ENCODE data around the gene TOMM20. TPM values are rescaled to one million over a fixed set of nuclear protein-coding genes. Genes with fewer than 3 reads are reported as not detected.
"Not testable (repeated sequence)": the region's sequence is repeated elsewhere in the genome, so short reads cannot be mapped to it uniquely, and the experiment has no call there.

TOMM20 gene
- total and polyA plus RNA-seq, 2 experiments from 2014 or later: 75.7 to 103 TPM

DNA sequence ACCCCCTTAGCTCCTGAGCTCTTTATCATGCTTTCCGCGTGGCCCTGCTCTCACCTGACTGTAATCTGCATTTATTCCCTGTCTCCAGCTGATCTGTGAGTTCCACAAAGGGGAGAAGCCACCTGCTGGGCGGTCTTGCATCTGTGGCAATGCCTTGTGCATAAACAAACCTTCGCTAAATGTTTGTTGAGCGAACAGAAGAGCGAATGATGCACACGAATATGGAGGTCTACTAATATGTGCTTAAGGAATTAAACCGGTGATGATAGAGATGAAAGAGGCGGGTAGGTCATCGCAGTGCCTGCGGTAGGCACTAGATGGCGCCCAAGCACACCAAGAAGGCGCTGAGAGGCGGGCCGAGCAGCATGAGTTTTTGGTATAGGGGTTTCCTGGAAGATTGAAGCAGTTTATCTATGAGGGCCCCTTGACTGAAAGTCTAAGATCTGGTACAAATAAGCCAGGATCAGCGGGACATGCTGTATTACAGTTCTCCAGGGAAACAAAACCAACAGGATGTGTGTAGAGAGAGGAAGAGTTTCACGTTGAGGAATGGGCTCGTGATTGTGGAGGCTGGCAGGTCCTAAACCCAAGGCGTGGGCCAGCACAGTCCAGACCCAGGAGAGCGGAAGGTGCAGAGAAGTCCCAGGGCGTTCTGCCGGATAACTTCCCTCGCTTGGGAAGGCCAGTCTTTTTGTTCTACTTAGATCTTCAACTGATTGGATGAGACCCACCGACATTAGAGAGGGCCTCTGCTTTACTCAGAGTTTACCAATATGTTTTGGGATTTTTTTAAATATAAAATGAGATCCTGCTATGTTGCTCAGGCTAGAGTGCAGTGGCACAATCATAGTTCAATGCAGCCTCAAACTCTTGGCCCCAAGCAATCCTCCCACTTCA is 34.7 kb downstream of the TOMM20 start:
- H2AFZ ChIP-seq: peak overlapping the region; percentile 67

DNA sequence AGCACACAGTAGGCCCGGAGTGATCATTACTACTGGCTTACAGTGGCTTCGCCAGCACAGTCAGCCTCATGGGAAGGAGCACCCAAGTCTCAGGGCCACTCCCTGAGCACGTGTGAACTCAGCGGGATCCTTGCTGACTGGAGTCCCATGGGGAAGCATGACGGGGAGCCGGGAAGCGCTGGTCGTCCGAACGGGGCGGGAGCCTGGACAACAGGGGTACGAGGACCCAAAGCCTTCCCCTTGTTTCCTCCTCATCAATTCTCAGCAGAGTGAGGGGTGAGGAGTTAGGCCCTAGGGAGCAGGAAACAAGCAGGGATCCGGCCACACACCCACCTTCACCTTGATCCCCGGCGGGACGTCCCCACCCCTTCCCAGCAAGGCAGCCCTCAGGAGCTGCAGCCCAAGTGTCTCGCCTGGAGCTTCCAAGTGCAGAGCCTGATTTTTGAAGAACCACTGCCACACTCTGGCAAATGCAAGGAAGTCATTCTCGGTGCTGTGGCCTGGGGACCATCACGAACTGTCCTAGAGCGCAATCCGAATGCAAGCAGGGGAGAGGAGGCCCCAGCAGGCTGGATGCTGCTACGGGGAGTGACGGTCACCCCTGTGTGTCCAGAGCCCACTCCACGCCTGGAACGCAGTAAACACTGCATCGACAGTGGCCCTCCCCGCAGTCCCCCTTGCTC is 35.5 kb downstream of the TOMM20 start:
- Histone ChIP-seq H3K27ac (no peak overlapping the region), H3K4me1 (ENCODE audit: insufficient read depth) (peaks cover 8% of the 10 kb centered on the region), H3K4me3 (peak overlapping the region; percentile 60), H3K27me3 (replicated peaks; ENCODE audit: insufficient read depth) (no peaks in the 10 kb centered on the region), H2AFZ (peak overlapping the region; percentile 67), H3K9ac (peak overlapping the region; percentile 37), H3K9me3 (ENCODE audit: low read depth) (no peaks in the 10 kb centered on the region), H3K79me2 (ENCODE audit: insufficient read depth) (no peaks in the 10 kb centered on the region), H3K9me2 (ENCODE audit: insufficient read depth) (no peaks in the 10 kb centered on the region), H3K4me2 (ENCODE audit: unreplicated experiment) (peak overlapping the region; percentile 88), H3F3A (ENCODE audit: insufficient read depth) (no peaks in the 10 kb centered on the region), H3K36me3 (ENCODE audit: low read depth) (no peaks in the 10 kb centered on the region), H4K20me1 (ENCODE audit: insufficient read depth) (no peaks in the 10 kb centered on the region)
- TF ChIP-seq EZH2 (IDR thresholded peaks at IDR 0.05; ENCODE audit: insufficient read depth, poor library complexity, severe bottlenecking) (no peak), EZH2phosphoT487 (IDR thresholded peaks at IDR 0.05; ENCODE audit: insufficient read depth, low read depth) (no peak)
- WGBS, 2 experiments (ENCODE audit: low coverage in 1 of 2, low lambda C conversion rate in 2 of 2, missing lambda C conversion rate in 2 of 2): 28 to 30% methylated on average over 27 of the region's 27 CpGs
- DNase-seq: peak; percentile 78
- in situ Hi-C loops (cut with MboI): no loop called here

More for the DNA sequence above, 34.7 kb downstream of the TOMM20 start:
- no peaks in the 10 kb centered on the region for H3K36me3 ChIP-seq (ENCODE audit: low read depth)
- H3K9me2 ChIP-seq (ENCODE audit: insufficient read depth): no peaks in the 10 kb centered on the region
- H4K20me1 ChIP-seq (ENCODE audit: insufficient read depth): no peaks in the 10 kb centered on the region
- peak overlapping the region; percentile 60 for H3K4me3 ChIP-seq
- no peaks in the 10 kb centered on the region for H3K9me3 ChIP-seq (ENCODE audit: low read depth)
- peak overlapping the region; percentile 88 for H3K4me2 ChIP-seq (ENCODE audit: unreplicated experiment)
- H3K27me3 ChIP-seq (replicated peaks; ENCODE audit: insufficient read depth): no peaks in the 10 kb centered on the region
- in situ Hi-C loops (cut with MboI): no loop called here
- no peaks in the 10 kb centered on the region for H3F3A ChIP-seq (ENCODE audit: insufficient read depth)
- TF ChIP-seq EZH2 (IDR thresholded peaks at IDR 0.05; ENCODE audit: insufficient read depth, poor library complexity, severe bottlenecking) (no peak), EZH2phosphoT487 (IDR thresholded peaks at IDR 0.05; ENCODE audit: insufficient read depth, low read depth) (no peak)
- WGBS, 2 experiments (ENCODE audit: low coverage in 1 of 2, low lambda C conversion rate in 2 of 2, missing lambda C conversion rate in 2 of 2): 18 to 22% methylated on average over 24 of the region's 24 CpGs
- H3K27ac ChIP-seq: no peak overlapping the region
- DNase-seq: peak; percentile 82
- peak overlapping the region; percentile 37 for H3K9ac ChIP-seq
- no peaks in the 10 kb centered on the region for H3K79me2 ChIP-seq (ENCODE audit: insufficient read depth)
- peaks cover 8% of the 10 kb centered on the region for H3K4me1 ChIP-seq (ENCODE audit: insufficient read depth)

DNA sequence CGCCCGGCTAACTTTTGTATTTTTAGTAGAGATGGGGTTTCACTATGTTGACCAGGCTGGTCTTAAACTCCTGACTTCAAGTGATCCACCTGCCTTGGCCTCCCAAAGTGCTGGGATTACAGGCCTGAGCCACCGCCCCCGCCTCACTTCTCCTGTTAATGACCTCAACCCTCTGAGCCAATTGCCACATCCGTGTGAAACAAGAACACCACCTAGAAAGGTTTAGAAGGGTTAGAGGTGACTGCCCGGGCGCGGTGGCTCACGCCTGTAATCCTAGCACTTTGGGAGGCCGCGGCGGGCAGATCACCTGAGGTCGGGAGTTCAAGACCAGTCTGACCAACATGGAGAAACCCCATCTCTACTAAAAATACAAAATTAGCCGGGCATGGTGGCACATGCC is 36.2 kb downstream of the TOMM20 start:
- H4K20me1 ChIP-seq (ENCODE audit: insufficient read depth); H3F3A ChIP-seq (ENCODE audit: insufficient read depth); H3K79me2 ChIP-seq (ENCODE audit: insufficient read depth); H3K4me1 ChIP-seq (ENCODE audit: insufficient read depth); H3K9me3 ChIP-seq (ENCODE audit: low read depth); H3K9me2 ChIP-seq (ENCODE audit: insufficient read depth); H3K27me3 ChIP-seq (replicated peaks; ENCODE audit: insufficient read depth); H2AFZ ChIP-seq; DNase-seq; H3K4me3 ChIP-seq; H3K27ac ChIP-seq; in situ Hi-C loops (cut with MboI); H3K36me3 ChIP-seq (ENCODE audit: low read depth); H3K9ac ChIP-seq; H3K4me2 ChIP-seq (ENCODE audit: unreplicated experiment): not testable (repeated sequence)
- 93 to 97% methylated on average over 14 of the region's 14 CpGs for WGBS, 2 experiments (ENCODE audit: low coverage in 1 of 2, low lambda C conversion rate in 2 of 2, missing lambda C conversion rate in 2 of 2)

DNA sequence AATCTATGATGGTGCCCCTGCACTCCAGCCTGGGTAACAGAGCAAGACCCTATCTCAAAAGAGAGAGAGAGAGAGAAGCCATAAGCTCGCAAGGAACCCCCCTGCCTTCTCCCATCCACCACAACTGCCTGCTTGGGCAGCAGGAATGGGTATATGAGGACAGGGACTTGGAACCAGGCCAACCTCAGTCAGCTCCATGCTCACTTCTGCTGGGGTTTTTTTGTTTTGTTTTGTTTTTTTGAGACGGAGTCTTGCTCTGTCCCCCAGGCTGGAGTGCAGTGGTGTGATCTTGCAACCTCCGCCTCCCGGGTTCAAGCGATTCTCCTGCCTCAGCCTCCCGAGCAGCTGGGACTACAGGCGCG is 36.6 kb downstream of the TOMM20 start:
- 93 to 94% methylated on average over 7 to 8 of the region's 8 CpGs for WGBS, 2 experiments (ENCODE audit: low coverage in 1 of 2, low lambda C conversion rate in 2 of 2, missing lambda C conversion rate in 2 of 2)
- H3K4me1 ChIP-seq (ENCODE audit: insufficient read depth); H3K4me3 ChIP-seq; H3K4me2 ChIP-seq (ENCODE audit: unreplicated experiment); H3F3A ChIP-seq (ENCODE audit: insufficient read depth); H3K79me2 ChIP-seq (ENCODE audit: insufficient read depth); H3K9me3 ChIP-seq (ENCODE audit: low read depth); H3K36me3 ChIP-seq (ENCODE audit: low read depth); in situ Hi-C loops (cut with MboI); H3K9me2 ChIP-seq (ENCODE audit: insufficient read depth); DNase-seq; H3K9ac ChIP-seq; H3K27me3 ChIP-seq (replicated peaks; ENCODE audit: insufficient read depth); H2AFZ ChIP-seq; H3K27ac ChIP-seq; H4K20me1 ChIP-seq (ENCODE audit: insufficient read depth): not testable (repeated sequence)

DNA sequence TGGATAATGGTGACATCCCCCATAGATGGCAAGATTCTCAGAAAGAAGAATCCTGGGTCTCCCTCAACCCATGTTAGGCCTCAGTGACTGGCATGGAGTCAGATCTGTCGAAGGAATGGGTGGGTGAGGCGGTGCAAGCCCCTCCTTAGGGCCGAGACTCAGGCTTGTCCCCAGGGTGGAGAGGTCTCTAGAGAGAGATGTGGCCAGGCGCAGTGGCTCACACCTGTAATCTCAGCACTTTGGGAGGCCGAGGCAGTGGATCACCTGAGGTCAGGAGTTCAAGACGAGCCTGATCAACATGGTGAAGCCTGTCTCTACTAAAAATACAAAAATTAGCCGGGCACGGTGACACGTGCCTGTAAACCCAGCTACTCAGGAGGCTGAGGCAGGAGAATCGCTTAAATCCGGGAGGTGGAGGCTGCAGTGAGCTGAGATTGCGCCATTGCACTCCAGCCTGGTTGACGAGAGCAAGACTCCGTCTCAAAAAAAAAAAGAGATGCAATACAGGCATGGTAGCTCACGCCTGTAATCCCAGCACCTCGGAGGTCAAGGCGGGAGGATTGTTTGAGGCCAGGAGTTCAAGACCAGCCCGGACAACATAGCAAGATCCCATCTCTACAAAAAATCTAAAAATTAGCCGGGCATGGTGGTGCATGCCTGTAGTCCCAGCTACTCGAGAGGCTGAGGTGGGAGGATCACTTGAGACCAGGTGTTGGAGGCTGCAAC is 37.2 kb downstream of the TOMM20 start:
- H3K9ac ChIP-seq; in situ Hi-C loops (cut with MboI); H3F3A ChIP-seq (ENCODE audit: insufficient read depth); DNase-seq; H3K9me2 ChIP-seq (ENCODE audit: insufficient read depth); H3K9me3 ChIP-seq (ENCODE audit: low read depth); H3K27me3 ChIP-seq (replicated peaks; ENCODE audit: insufficient read depth); H3K4me3 ChIP-seq; H4K20me1 ChIP-seq (ENCODE audit: insufficient read depth); H3K27ac ChIP-seq; H3K4me2 ChIP-seq (ENCODE audit: unreplicated experiment); H3K79me2 ChIP-seq (ENCODE audit: insufficient read depth); H3K4me1 ChIP-seq (ENCODE audit: insufficient read depth); H3K36me3 ChIP-seq (ENCODE audit: low read depth): not testable (repeated sequence)
- peak overlapping the region; percentile 27; the same call in 1 of the 2 replicates for H2AFZ ChIP-seq
- WGBS, 2 experiments (ENCODE audit: low coverage in 1 of 2, low lambda C conversion rate in 2 of 2, missing lambda C conversion rate in 2 of 2): 91% methylated on average over 20 of the region's 20 CpGs
